ENCODE data around the gene ATRNL1. TPM values are rescaled to one million over a fixed set of nuclear protein-coding genes. Genes with fewer than 3 reads are reported as not detected.

ATRNL1 gene
- total and polyA plus RNA-seq, 10 donors, result 0.29 to 6.3 (median 2.2) TPM

DNA sequence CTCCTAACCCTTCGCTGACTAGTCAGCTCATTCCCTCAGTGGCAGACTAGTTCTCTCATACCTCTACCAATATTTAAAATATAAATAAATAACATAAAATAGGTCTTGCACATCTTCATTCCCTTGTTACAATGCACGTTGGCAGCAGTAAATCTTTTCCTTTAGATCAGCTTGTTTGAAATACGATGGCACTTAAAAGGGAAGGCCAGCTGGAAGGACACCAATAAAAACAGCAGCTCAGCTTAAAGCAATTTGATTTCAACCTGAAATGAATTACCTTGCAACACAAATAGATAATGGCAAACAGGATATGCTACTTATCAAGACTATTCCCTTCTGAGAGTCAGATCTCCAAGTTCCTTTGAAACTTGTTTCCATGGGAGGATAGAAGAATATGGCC, 858.1 kb downstream of the ATRNL1 start:
- no peaks in the 10 kb centered on the region for H3K36me3 ChIP-seq
- 67 to 78% (median 72%) methylated on average over 3 of the region's 3 CpGs for WGBS, 5 donors
- no peaks in the 10 kb centered on the region for H3K4me1 ChIP-seq
- no peak for DNase-seq
- H3K27ac ChIP-seq, result no peak overlapping the region
- TF ChIP-seq CTCF (IDR thresholded peaks at IDR 0.05 in 8 of 11, conservative IDR thresholded peaks at IDR 0.05 in 3 of 11) (no peak), POLR2A (IDR thresholded peaks at IDR 0.05) (no peak), POLR2AphosphoS5 (IDR thresholded peaks at IDR 0.05) (no peak)
- H3K27me3 ChIP-seq (replicated peaks in 1 of 7), result no peaks in the 10 kb centered on the region
- H3K9me3 ChIP-seq, result no peaks in the 10 kb centered on the region
- no peak overlapping the region for H3K4me3 ChIP-seq
- intact Hi-C loops (cut with DNase I; ENCODE audit: low total_unique reads), result no loop called here

- Histone ChIP-seq H3K27ac (no peak overlapping the region), H3K27me3 (replicated peaks in 1 of 7) (no peaks in the 10 kb centered on the region), H3K4me3 (no peak overlapping the region), H3K4me1 (no peaks in the 10 kb centered on the region), H3K9me3 (no peaks in the 10 kb centered on the region), H3K36me3 (no peaks in the 10 kb centered on the region)
- WGBS, 5 donors, result 87 to 90% (median 89%) methylated on average over 5 of the region's 5 CpGs
- TF ChIP-seq CTCF (IDR thresholded peaks at IDR 0.05 in 8 of 11, conservative IDR thresholded peaks at IDR 0.05 in 3 of 11) (no peak), POLR2A (IDR thresholded peaks at IDR 0.05) (no peak), POLR2AphosphoS5 (IDR thresholded peaks at IDR 0.05) (no peak)
- no peak for DNase-seq
- intact Hi-C loops (cut with DNase I; ENCODE audit: low total_unique reads), result no loop called here
Measured at GRCh38 chr10:115953281-115953680, 860.1 kb downstream of the ATRNL1 start.

GRCh38 chr10:115953968-115954367, 860.8 kb downstream of the ATRNL1 start:
- intact Hi-C loops (cut with DNase I; ENCODE audit: low total_unique reads), result no loop called here
- H3K9me3 ChIP-seq, result no peaks in the 10 kb centered on the region
- H3K36me3 ChIP-seq, result no peaks in the 10 kb centered on the region
- no peak overlapping the region for H3K27ac ChIP-seq
- no peak for DNase-seq
- H3K4me1 ChIP-seq, result no peaks in the 10 kb centered on the region
- no peaks in the 10 kb centered on the region for H3K27me3 ChIP-seq (replicated peaks in 1 of 7)
- no peak overlapping the region for H3K4me3 ChIP-seq
- 90 to 93% (median 91%) methylated on average over 7 of the region's 7 CpGs for WGBS, 5 donors
- TF ChIP-seq CTCF (IDR thresholded peaks at IDR 0.05 in 8 of 11, conservative IDR thresholded peaks at IDR 0.05 in 3 of 11) (no peak), POLR2A (IDR thresholded peaks at IDR 0.05) (no peak)

DNA sequence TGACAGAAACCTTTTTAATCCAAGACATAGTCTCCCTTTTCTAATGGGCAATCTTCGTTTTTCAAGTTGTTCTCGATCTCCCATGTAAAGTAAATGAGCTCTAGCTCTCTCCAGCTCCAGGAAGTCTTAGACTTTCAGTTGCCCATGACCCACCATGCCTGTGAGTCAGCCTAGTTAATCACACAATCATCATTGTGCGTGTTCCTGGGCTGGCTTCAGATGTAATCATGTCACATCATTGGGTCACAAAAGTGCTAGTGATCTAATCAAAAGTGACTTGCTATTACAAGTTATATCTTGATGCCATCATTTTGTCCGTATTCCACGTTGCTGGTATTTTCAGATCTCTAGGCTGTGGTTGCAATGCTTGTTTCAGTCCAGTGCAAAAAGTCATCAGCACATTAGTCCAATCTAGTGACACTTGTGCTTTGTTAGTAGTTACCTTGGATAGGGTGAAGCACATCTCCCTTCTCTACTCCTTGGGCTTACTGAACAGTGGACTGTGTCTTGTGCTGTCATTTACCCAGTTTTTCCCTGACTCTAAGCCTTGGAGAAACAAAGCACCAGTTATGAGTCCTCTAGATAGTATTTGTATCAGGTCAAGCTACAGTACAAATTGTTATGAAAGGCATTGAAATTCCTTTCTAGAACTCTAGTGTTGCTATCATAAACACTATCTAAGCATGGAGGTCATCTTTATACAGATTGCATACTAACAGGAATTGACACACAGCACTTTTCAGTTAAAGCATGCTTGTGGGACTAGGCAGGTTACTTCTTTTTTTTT, 863.3 kb downstream of the ATRNL1 start:
- Histone ChIP-seq H3K36me3 (no peaks in the 10 kb centered on the region), H3K4me3 (no peak overlapping the region), H3K27ac (no peak overlapping the region), H3K4me1 (no peaks in the 10 kb centered on the region), H3K27me3 (replicated peaks in 1 of 7) (no peaks in the 10 kb centered on the region), H3K9me3 (no peaks in the 10 kb centered on the region)
- TF ChIP-seq POLR2A (IDR thresholded peaks at IDR 0.05), result no peak
- TF ChIP-seq CTCF (IDR thresholded peaks at IDR 0.05 in 8 of 11, conservative IDR thresholded peaks at IDR 0.05 in 3 of 11), result no peak
- TF ChIP-seq POLR2AphosphoS5 (IDR thresholded peaks at IDR 0.05), result no peak
- intact Hi-C loops (cut with DNase I; ENCODE audit: low total_unique reads), result no loop called here
- 83 to 91% (median 85%) methylated on average over 5 of the region's 5 CpGs for WGBS, 5 donors
- DNase-seq, result no peak
